Measurements from ENCODE around the gene GALNT17.

GALNT17 gene

GRCh38 chr7:71409550-71410157 is 277.7 kb downstream of the GALNT17 start:
- FAIRE-seq = no peak
- TF ChIP-seq POLR2AphosphoS5 (IDR thresholded peaks at IDR 0.05; ENCODE audit: low read depth, low read length) (no peak), POLR2A (IDR thresholded peaks at IDR 0.05; ENCODE audit: low read depth, low read length) (no peak), TAF1 (IDR thresholded peaks at IDR 0.05; ENCODE audit: borderline replicate concordance, low read depth, low read length) (no peak)
- DNase-seq (ENCODE audit: insufficient read length) = no peak

GRCh38 chr7:71411475-71411874 is 279.5 kb downstream of the GALNT17 start:
- FAIRE-seq = no peak
- no peak for DNase-seq (ENCODE audit: insufficient read length)
- no peak for TF ChIP-seq TAF1 (IDR thresholded peaks at IDR 0.05; ENCODE audit: borderline replicate concordance, low read depth, low read length)
- TF ChIP-seq POLR2A (IDR thresholded peaks at IDR 0.05; ENCODE audit: low read depth, low read length) = no peak
- no peak for TF ChIP-seq POLR2AphosphoS5 (IDR thresholded peaks at IDR 0.05; ENCODE audit: low read depth, low read length)

GRCh38 chr7:71414490-71414889 is 282.5 kb downstream of the GALNT17 start:
- no peak for TF ChIP-seq POLR2A (IDR thresholded peaks at IDR 0.05; ENCODE audit: low read depth, low read length)
- no peak for TF ChIP-seq POLR2AphosphoS5 (IDR thresholded peaks at IDR 0.05; ENCODE audit: low read depth, low read length)
- TF ChIP-seq TAF1 (IDR thresholded peaks at IDR 0.05; ENCODE audit: borderline replicate concordance, low read depth, low read length) = no peak
- no peak for FAIRE-seq
- DNase-seq (ENCODE audit: insufficient read length) = no peak

GRCh38 chr7:71419546-71420337 is 287.8 kb downstream of the GALNT17 start:
- DNase-seq (ENCODE audit: insufficient read length) (no peak), FAIRE-seq (no peak)
- TF ChIP-seq TAF1 (IDR thresholded peaks at IDR 0.05; ENCODE audit: borderline replicate concordance, low read depth, low read length) = no peak
- no peak for TF ChIP-seq POLR2AphosphoS5 (IDR thresholded peaks at IDR 0.05; ENCODE audit: low read depth, low read length)
- no peak for TF ChIP-seq POLR2A (IDR thresholded peaks at IDR 0.05; ENCODE audit: low read depth, low read length)

- FAIRE-seq (no peak), DNase-seq (ENCODE audit: insufficient read length) (no peak)
Observed at GRCh38 chr7:71422104-71422503, 290.2 kb downstream of the GALNT17 start.

GRCh38 chr7:71424166-71425035 is 292.5 kb downstream of the GALNT17 start:
- DNase-seq (ENCODE audit: insufficient read length) = no peak
- no peak for FAIRE-seq
- no peak for TF ChIP-seq TAF1 (IDR thresholded peaks at IDR 0.05; ENCODE audit: borderline replicate concordance, low read depth, low read length)
- no peak for TF ChIP-seq POLR2AphosphoS5 (IDR thresholded peaks at IDR 0.05; ENCODE audit: low read depth, low read length)
- no peak for TF ChIP-seq POLR2A (IDR thresholded peaks at IDR 0.05; ENCODE audit: low read depth, low read length)

More at GRCh38 chr7:71422104-71422503, 290.2 kb downstream of the GALNT17 start:
- no peak for TF ChIP-seq POLR2A (IDR thresholded peaks at IDR 0.05; ENCODE audit: low read depth, low read length)

GRCh38 chr7:71429083-71429482 is 297.1 kb downstream of the GALNT17 start:
- FAIRE-seq = no peak
- DNase-seq (ENCODE audit: insufficient read length) = no peak
- no peak for TF ChIP-seq TAF1 (IDR thresholded peaks at IDR 0.05; ENCODE audit: borderline replicate concordance, low read depth, low read length)
- TF ChIP-seq POLR2AphosphoS5 (IDR thresholded peaks at IDR 0.05; ENCODE audit: low read depth, low read length) = no peak
- TF ChIP-seq POLR2A (IDR thresholded peaks at IDR 0.05; ENCODE audit: low read depth, low read length) = no peak

GRCh38 chr7:71430246-71430645 is 298.3 kb downstream of the GALNT17 start:
- no peak for DNase-seq (ENCODE audit: insufficient read length)
- TF ChIP-seq TAF1 (IDR thresholded peaks at IDR 0.05; ENCODE audit: borderline replicate concordance, low read depth, low read length) = no peak
- TF ChIP-seq POLR2AphosphoS5 (IDR thresholded peaks at IDR 0.05; ENCODE audit: low read depth, low read length) = no peak
- TF ChIP-seq POLR2A (IDR thresholded peaks at IDR 0.05; ENCODE audit: low read depth, low read length) = no peak
- no peak for FAIRE-seq

GRCh38 chr7:71439321-71439720 is 307.4 kb downstream of the GALNT17 start:
- no peak for DNase-seq (ENCODE audit: insufficient read length)
- TF ChIP-seq POLR2A (IDR thresholded peaks at IDR 0.05; ENCODE audit: low read depth, low read length) (no peak), TAF1 (IDR thresholded peaks at IDR 0.05; ENCODE audit: borderline replicate concordance, low read depth, low read length) (no peak), POLR2AphosphoS5 (IDR thresholded peaks at IDR 0.05; ENCODE audit: low read depth, low read length) (no peak)
- no peak for FAIRE-seq

GRCh38 chr7:71442492-71443190 is 310.7 kb downstream of the GALNT17 start:
- TF ChIP-seq TAF1 (IDR thresholded peaks at IDR 0.05; ENCODE audit: borderline replicate concordance, low read depth, low read length) = no peak
- no peak for TF ChIP-seq POLR2A (IDR thresholded peaks at IDR 0.05; ENCODE audit: low read depth, low read length)
- TF ChIP-seq POLR2AphosphoS5 (IDR thresholded peaks at IDR 0.05; ENCODE audit: low read depth, low read length) = no peak
- no peak for FAIRE-seq
- DNase-seq (ENCODE audit: insufficient read length) = no peak

GRCh38 chr7:71443191-71443530 is 311.2 kb downstream of the GALNT17 start:
- TF ChIP-seq POLR2A (IDR thresholded peaks at IDR 0.05; ENCODE audit: low read depth, low read length) = no peak
- TF ChIP-seq POLR2AphosphoS5 (IDR thresholded peaks at IDR 0.05; ENCODE audit: low read depth, low read length) = no peak
- TF ChIP-seq TAF1 (IDR thresholded peaks at IDR 0.05; ENCODE audit: borderline replicate concordance, low read depth, low read length) = no peak
- DNase-seq (ENCODE audit: insufficient read length) (no peak), FAIRE-seq (no peak)

Data from GM12892 (cell line).